HG03571 (cell line): ENCODE data around the gene SCAF1.
"Not testable (repeated sequence)": the region's sequence is repeated elsewhere in the genome, so short reads cannot be mapped to it uniquely, and the experiment has no call there.

ENCODE experiments used
- ATAC-seq: cut with Tn5 transposase; IDR thresholded peaks from one replicate; pipeline ENCODE4 v1.9.1; 2021; ENCODE audit not compliant: unreplicated experiment

SCAF1 gene

GRCh38 chr19:49613374-49613773 is 28.6 kb upstream of the SCAF1 start:
- ATAC-seq = no peak

GRCh38 chr19:49614096-49614833 is 27.7 kb upstream of the SCAF1 start:
- ATAC-seq = no peak

- no peak for ATAC-seq
Observed at GRCh38 chr19:49615861-49616260, 26.1 kb upstream of the SCAF1 start.

GRCh38 chr19:49616532-49616931 is 25.5 kb upstream of the SCAF1 start:
- ATAC-seq = no peak

- ATAC-seq = no peak
Observed at GRCh38 chr19:49616945-49617344, 25.1 kb upstream of the SCAF1 start.

- ATAC-seq = not testable (repeated sequence)
Observed at GRCh38 chr19:49617860-49618259, 24.1 kb upstream of the SCAF1 start.

GRCh38 chr19:49624967-49625910 is 16.8 kb upstream of the SCAF1 start:
- no peak for ATAC-seq

GRCh38 chr19:49626226-49626625 is 15.8 kb upstream of the SCAF1 start:
- no peak for ATAC-seq

- no peak for ATAC-seq
Observed at GRCh38 chr19:49629659-49630058, 12.3 kb upstream of the SCAF1 start.

- ATAC-seq = no peak
Observed at GRCh38 chr19:49631014-49631588, 10.9 kb upstream of the SCAF1 start.

GRCh38 chr19:49631610-49632192 is 10.3 kb upstream of the SCAF1 start:
- no peak for ATAC-seq

GRCh38 chr19:49632576-49632975 is 9.4 kb upstream of the SCAF1 start:
- no peak for ATAC-seq

- ATAC-seq = not testable (repeated sequence)
Observed at GRCh38 chr19:49633273-49633672, 8.7 kb upstream of the SCAF1 start.

GRCh38 chr19:49635530-49636232 is 6.3 kb upstream of the SCAF1 start:
- no peak for ATAC-seq

- no peak for ATAC-seq
Observed at GRCh38 chr19:49636233-49636932, 5.6 kb upstream of the SCAF1 start.

- no peak for ATAC-seq
Observed at GRCh38 chr19:49637821-49638738, 3.9 kb upstream of the SCAF1 start.

- no peak for ATAC-seq
Observed at GRCh38 chr19:49639401-49640112, 2.5 kb upstream of the SCAF1 start.

GRCh38 chr19:49640113-49640898 is 1.7 kb upstream of the SCAF1 start, which contains the start of gene RRAS:
RRAS (minus strand) TSS chr19:49640143; CDS start chr19:49640098, 45 bp downstream.
- ATAC-seq = peak; percentile 60
